ENCODE measurements around the gene CLMP.

Gene CLMP

DNA sequence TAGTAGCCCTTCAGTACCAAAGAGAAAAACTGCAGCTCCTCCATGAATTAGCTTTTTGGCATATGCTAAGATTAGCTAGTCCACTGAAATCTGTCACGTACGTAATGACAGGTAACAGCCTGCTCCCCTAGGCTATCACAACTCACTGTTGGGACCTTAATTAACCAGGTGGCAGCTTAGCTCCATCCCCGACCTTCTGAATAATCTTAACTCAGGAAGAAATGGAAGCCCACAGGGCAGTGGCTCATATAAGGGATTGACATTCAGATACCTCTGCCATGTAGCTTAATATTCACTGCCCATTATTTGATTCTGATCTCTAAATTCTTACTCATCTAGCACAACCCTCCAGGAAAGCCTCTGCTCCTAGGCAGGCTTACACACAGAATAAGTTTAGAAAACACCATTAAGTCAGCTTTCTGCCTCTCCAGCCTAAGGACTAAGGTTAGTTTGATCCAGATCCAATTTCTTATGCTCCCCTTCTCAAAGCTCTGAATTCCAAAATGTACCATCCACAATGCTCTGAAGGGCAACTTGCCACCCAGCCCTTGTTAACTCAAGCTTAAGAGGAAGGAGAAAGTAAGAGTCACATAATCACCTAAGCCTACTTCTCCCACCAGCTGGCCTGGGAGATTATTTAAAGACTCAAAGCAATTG lies 138.1 kb downstream of the CLMP start:
- H3K27me3 ChIP-seq (replicated peaks; ENCODE audit: control insufficient read depth, insufficient read depth, low read length): no peaks in the 10 kb centered on the region
- H3K36me3 ChIP-seq (ENCODE audit: control insufficient read depth, insufficient read depth, low read length): peaks cover 31% of the 10 kb centered on the region
- no peak overlapping the region for H3K4me3 ChIP-seq (replicated peaks; ENCODE audit: low read depth, low read length)
- DNase-seq (ENCODE audit: extremely low read depth, insufficient read length): no peak
- TF ChIP-seq, protein P1, sequence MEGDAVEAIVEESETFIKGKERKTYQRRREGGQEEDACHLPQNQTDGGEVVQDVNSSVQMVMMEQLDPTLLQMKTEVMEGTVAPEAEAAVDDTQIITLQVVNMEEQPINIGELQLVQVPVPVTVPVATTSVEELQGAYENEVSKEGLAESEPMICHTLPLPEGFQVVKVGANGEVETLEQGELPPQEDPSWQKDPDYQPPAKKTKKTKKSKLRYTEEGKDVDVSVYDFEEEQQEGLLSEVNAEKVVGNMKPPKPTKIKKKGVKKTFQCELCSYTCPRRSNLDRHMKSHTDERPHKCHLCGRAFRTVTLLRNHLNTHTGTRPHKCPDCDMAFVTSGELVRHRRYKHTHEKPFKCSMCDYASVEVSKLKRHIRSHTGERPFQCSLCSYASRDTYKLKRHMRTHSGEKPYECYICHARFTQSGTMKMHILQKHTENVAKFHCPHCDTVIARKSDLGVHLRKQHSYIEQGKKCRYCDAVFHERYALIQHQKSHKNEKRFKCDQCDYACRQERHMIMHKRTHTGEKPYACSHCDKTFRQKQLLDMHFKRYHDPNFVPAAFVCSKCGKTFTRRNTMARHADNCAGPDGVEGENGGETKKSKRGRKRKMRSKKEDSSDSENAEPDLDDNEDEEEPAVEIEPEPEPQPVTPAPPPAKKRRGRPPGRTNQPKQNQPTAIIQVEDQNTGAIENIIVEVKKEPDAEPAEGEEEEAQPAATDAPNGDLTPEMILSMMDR (IDR thresholded peaks at IDR 0.05; ENCODE audit: insufficient read depth, low read length, poor library complexity, severe bottlenecking): no peak

DNA sequence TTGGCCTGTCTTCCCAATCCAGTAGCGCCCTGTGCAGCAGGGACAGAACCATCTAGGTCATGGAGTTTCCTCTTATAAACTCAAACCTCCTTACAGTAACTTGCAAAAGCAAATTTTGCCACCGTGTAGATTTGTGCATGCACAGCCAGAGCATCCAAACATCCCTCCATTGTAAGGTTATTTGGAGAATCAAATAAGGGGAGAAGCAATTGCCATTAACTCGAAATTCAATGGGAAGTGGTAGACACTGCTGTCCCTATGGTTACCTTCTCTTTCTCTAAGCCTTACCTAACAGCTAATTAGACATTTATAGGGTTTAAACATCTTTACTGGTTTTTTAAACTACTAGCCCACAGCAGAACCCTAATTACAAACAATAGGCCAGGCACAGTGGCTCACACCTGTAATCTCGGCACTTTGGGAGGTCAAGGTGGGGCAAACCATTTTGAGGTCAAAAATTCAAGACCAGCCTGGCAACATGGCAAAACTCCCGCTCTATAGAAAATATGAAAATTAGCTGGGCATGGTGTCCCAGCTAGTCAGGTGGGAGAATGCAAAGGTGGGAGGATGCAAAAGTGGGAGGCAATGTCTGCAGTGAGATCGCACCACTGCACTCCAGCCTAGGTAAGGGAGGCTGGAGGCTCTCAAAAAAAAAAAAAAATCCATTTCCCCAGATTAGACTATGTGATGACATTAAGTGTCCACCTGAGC lies 139.7 kb downstream of the CLMP start:
- H3K27me3 ChIP-seq (replicated peaks; ENCODE audit: control insufficient read depth, insufficient read depth, low read length): no peaks in the 10 kb centered on the region
- TF ChIP-seq, protein P1 (IDR thresholded peaks at IDR 0.05; ENCODE audit: insufficient read depth, low read length, poor library complexity, severe bottlenecking): no peak
- peaks cover 29% of the 10 kb centered on the region for H3K36me3 ChIP-seq (ENCODE audit: control insufficient read depth, insufficient read depth, low read length)
- H3K4me3 ChIP-seq (replicated peaks; ENCODE audit: low read depth, low read length): no peak overlapping the region
- no peak for DNase-seq (ENCODE audit: extremely low read depth, insufficient read length)

DNA sequence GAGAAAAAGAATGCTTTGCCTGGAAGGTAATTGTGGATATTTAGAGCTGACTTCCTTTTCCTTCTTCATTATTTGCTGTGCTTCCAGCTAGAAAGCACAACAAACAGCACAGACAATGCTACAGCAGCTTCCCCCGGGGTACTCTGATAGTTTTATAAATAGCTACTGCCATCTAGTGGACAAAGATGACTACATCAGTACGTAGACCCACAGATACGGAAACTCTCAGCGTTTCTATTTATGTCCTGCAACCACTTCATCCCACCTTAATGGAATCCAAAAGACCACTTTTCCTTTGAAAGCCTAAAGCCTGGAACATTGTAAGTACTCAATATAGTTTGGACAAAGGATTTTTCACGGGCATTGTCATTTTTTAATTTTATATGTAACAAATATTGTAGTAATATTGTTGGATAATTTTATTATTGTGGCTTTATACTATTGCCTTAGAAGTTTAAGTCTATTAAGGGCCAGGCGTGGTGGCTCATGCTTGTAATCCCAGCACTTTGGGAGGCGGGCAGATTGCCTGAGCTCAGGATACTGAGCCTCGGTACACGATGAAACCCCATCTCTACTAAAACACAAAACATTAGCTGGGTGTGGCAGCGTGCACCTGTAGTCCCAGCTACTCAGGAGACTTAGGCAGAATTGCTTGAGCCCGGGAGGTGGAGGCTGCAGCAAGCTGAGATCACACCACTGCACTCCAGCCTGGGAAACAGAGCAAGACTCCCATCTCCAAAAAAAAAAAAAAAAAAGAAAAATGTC lies 140.6 kb downstream of the CLMP start:
- no peaks in the 10 kb centered on the region for H3K27me3 ChIP-seq (replicated peaks; ENCODE audit: control insufficient read depth, insufficient read depth, low read length)
- no peak overlapping the region for H3K4me3 ChIP-seq (replicated peaks; ENCODE audit: low read depth, low read length)
- TF ChIP-seq, protein P1 (IDR thresholded peaks at IDR 0.05; ENCODE audit: insufficient read depth, low read length, poor library complexity, severe bottlenecking): peak; percentile 62
- peaks cover 26% of the 10 kb centered on the region for H3K36me3 ChIP-seq (ENCODE audit: control insufficient read depth, insufficient read depth, low read length)
- DNase-seq (ENCODE audit: extremely low read depth, insufficient read length): no peak

DNA sequence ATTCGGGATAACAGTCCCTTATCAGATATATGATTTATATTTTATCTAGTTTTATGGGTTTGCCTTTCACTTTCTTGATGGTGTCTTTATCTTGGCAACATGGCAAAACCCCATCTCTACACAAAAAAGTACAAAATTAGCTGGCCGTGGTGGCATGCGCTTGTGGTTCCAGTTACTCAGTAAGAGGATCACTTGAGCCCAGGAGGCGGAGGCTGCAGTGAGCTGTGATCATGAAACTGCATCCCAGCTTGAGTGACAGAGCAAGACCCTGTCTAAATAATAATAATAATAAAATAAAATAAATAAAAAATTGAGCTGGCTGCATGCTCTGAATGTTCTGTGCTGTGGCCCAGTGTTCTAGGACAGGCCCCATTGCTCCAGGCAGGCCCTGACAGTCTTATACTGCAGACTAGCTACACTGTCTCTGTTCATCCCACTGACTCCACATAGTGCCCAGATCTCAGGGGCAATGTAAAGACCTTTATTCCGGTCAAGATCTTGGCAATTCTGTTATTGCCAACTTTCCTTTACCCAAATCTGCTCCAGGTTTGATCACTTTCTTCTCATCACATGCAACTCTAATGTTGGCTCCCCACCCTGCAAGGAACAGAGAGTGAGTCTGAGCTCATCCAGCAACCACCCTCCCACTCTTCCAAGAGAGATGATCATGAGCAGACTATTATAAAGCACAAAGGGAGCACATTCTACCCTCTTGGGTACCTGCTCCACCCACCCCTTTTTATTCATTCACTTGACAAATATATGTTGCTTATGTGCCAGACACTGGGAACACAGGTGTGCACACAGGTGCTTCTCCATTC lies 141.9 kb downstream of the CLMP start:
- TF ChIP-seq, protein P1 (IDR thresholded peaks at IDR 0.05; ENCODE audit: insufficient read depth, low read length, poor library complexity, severe bottlenecking): no peak
- no peak for DNase-seq (ENCODE audit: extremely low read depth, insufficient read length)
- peaks cover 17% of the 10 kb centered on the region for H3K36me3 ChIP-seq (ENCODE audit: control insufficient read depth, insufficient read depth, low read length)
- H3K27me3 ChIP-seq (replicated peaks; ENCODE audit: control insufficient read depth, insufficient read depth, low read length): no peaks in the 10 kb centered on the region
- no peak overlapping the region for H3K4me3 ChIP-seq (replicated peaks; ENCODE audit: low read depth, low read length)

DNA sequence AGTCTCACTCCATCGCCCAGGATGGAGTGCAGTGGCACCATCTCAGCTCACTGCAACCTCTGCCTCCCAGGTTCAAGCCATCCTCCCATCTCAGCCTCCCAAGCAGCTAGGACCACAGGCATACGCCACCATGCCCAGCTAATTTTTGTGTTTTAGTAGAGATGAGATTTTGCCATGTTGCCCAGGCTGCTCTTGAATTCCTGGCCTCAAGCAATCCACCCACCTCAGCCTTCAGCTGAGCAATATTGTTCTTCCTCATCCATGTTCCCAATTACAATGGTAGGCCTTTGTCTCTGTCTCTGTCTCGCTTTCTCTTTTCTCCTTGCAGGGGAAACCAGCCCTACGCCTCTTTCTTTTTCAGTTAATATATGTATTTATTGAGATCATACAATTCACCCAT lies 143.4 kb downstream of the CLMP start:
- DNase-seq (ENCODE audit: extremely low read depth, insufficient read length): no peak
- H3K27me3 ChIP-seq (replicated peaks; ENCODE audit: control insufficient read depth, insufficient read depth, low read length): no peaks in the 10 kb centered on the region
- TF ChIP-seq, protein P1 (IDR thresholded peaks at IDR 0.05; ENCODE audit: insufficient read depth, low read length, poor library complexity, severe bottlenecking): no peak
- no peak overlapping the region for H3K4me3 ChIP-seq (replicated peaks; ENCODE audit: low read depth, low read length)
- H3K36me3 ChIP-seq (ENCODE audit: control insufficient read depth, insufficient read depth, low read length): peaks cover 5% of the 10 kb centered on the region

Data from GM06990 (cell line).